Liver (tissue), 9 donors: ENCODE measurements around the gene UGT1A8. TPM values are rescaled to one million over a fixed set of nuclear protein-coding genes. Genes with fewer than 3 reads are reported as not detected.

Experiments used
- DNase-seq: peaks from one replicate; pipeline ENCODE4 v3.0.0-alpha.2; 2017; ENCODE audit warnings: low spot score
- H3K27ac ChIP-seq, 2 donors: one replicate each; pipeline ENCODE4 v1.7.0; 2013; ENCODE audit warnings: inconsistent platforms in 2 of 2, low read length in 2 of 2, control low read depth in 1 of 2, low read depth in 1 of 2, mild to moderate bottlenecking in 1 of 2
- H3K27me3 ChIP-seq, 4 donors: one replicate each; pipeline versions ENCODE4 v1.6.1 to v1.7.0; 2013; ENCODE audit warnings: low read length in 3 of 4, inconsistent platforms in 1 of 4, mild to moderate bottlenecking in 1 of 4, moderate library complexity in 1 of 4; ENCODE audit not compliant: control insufficient read depth in 4 of 4, insufficient read depth in 4 of 4
- H3K36me3 ChIP-seq, 4 donors: one replicate each; pipeline versions ENCODE4 v1.6.1 to v1.7.0; 2013; ENCODE audit warnings: low read length in 3 of 4, mild to moderate bottlenecking in 3 of 4, low read depth in 1 of 4, moderate library complexity in 1 of 4; ENCODE audit not compliant: control insufficient read depth in 4 of 4, insufficient read depth in 3 of 4
- H3K4me1 ChIP-seq, 4 donors: one replicate each; pipeline versions ENCODE4 v1.6.1 to v1.7.0; 2013; ENCODE audit warnings: low read length in 3 of 4, mild to moderate bottlenecking in 3 of 4, moderate library complexity in 1 of 4; ENCODE audit not compliant: control insufficient read depth in 4 of 4, insufficient read depth in 4 of 4
- H3K4me3 ChIP-seq, 3 donors: one replicate each; pipeline versions ENCODE4 v1.6.1 to v1.7.0; 2013; ENCODE audit warnings: low read length in 3 of 3, control low read depth in 1 of 3, low read depth in 1 of 3, mild to moderate bottlenecking in 1 of 3
- H3K9ac ChIP-seq, 2 donors: one replicate each; pipeline ENCODE4 v1.7.0; 2013; ENCODE audit warnings: low read length in 2 of 2, mild to moderate bottlenecking in 2 of 2, moderate library complexity in 2 of 2, control low read depth in 1 of 2, low read depth in 1 of 2
- H3K9me3 ChIP-seq, 4 donors: one replicate each; pipeline versions ENCODE4 v1.6.1 to v1.7.0; 2013; ENCODE audit warnings: low read length in 3 of 4; ENCODE audit not compliant: control insufficient read depth in 4 of 4
- ATF3 ChIP-seq: IDR thresholded peaks from 2 replicates; pipeline ENCODE4 v1.6.1; 2016; ENCODE audit warnings: antibody characterized with exemption
- CTCF ChIP-seq: fragments of 150-350 bp; IDR thresholded peaks from 2 replicates; pipeline ENCODE4 v1.5.1; 2017; ENCODE audit warnings: improper control_type of control experiment, low read depth, low read length; ENCODE audit not compliant: missing input control
- EGR1 ChIP-seq, 2 donors: IDR thresholded peaks; 2 replicates each; pipeline ENCODE4 v1.6.1; 2016 to 2018; ENCODE audit warnings: antibody characterized with exemption in 2 of 2, low read depth in 2 of 2
- FOXA1 ChIP-seq: IDR thresholded peaks from 2 replicates; pipeline ENCODE4 v1.6.1; 2016; ENCODE audit warnings: antibody characterized with exemption
- FOXA2 ChIP-seq: IDR thresholded peaks from 2 replicates; pipeline ENCODE4 v1.6.1; 2016; ENCODE audit warnings: antibody characterized with exemption
- GABPA ChIP-seq, 2 donors: IDR thresholded peaks in 1 of 2; conservative IDR thresholded peaks in 1 of 2; 2 replicates each; pipeline ENCODE4 v1.6.1; 2016; ENCODE audit warnings: antibody characterized with exemption in 2 of 2, mild to moderate bottlenecking in 1 of 2, moderate library complexity in 1 of 2
- HNF4A ChIP-seq, 2 donors: conservative IDR thresholded peaks; 2 replicates each; pipeline ENCODE4 v1.6.1; 2016; ENCODE audit warnings: antibody characterized with exemption in 2 of 2, mild to moderate bottlenecking in 2 of 2
- HNF4G ChIP-seq: IDR thresholded peaks from 2 replicates; pipeline ENCODE4 v1.6.1; 2016; ENCODE audit warnings: antibody characterized with exemption
- JUND ChIP-seq, 2 donors: IDR thresholded peaks; 2 replicates each; pipeline ENCODE4 v1.6.1; 2016; ENCODE audit warnings: antibody characterized with exemption in 2 of 2
- MAX ChIP-seq: IDR thresholded peaks from 2 replicates; pipeline ENCODE4 v1.6.1; 2016; ENCODE audit warnings: antibody characterized with exemption
- NR2F2 ChIP-seq: IDR thresholded peaks from 2 replicates; pipeline ENCODE4 v1.6.1; 2016; ENCODE audit warnings: antibody characterized with exemption
- RAD21 ChIP-seq, 2 donors: IDR thresholded peaks; 2 replicates each; pipeline ENCODE4 v1.6.1; 2016; ENCODE audit warnings: antibody characterized with exemption in 2 of 2, mild to moderate bottlenecking in 2 of 2
- REST ChIP-seq: IDR thresholded peaks from 2 replicates; pipeline ENCODE4 v1.6.1; 2016; ENCODE audit warnings: antibody characterized with exemption, mild to moderate bottlenecking
- RXRA ChIP-seq, 2 donors: IDR thresholded peaks; 2 replicates each; pipeline ENCODE4 v1.6.1; 2017 to 2018; ENCODE audit warnings: antibody characterized with exemption in 2 of 2, mild to moderate bottlenecking in 1 of 2
- SP1 ChIP-seq: IDR thresholded peaks from 2 replicates; pipeline ENCODE4 v1.6.1; 2018; ENCODE audit warnings: antibody characterized with exemption, mild to moderate bottlenecking
- TAF1 ChIP-seq: conservative IDR thresholded peaks from 2 replicates; pipeline ENCODE4 v1.6.1; 2016; ENCODE audit warnings: antibody characterized with exemption, mild to moderate bottlenecking
- YY1 ChIP-seq: IDR thresholded peaks from 2 replicates; pipeline ENCODE4 v1.6.1; 2016; ENCODE audit warnings: antibody characterized with exemption, mild to moderate bottlenecking
- WGBS: extraction: QIAGEN DNeasy Blood & Tissue Kit; methylation state at CpG from one replicate; pipeline ENCODE4 v1.1.7; 2013; 5-methylcytosine and 5-hydroxymethylcytosine counted together
- polyA plus RNA-seq, 2 donors: library from polyadenylated mRNA; stranded (reverse) in 1 of 2; unstranded in 1 of 2; fragments of 200-250 nt in 1 of 2; fragments of >200 nt in 1 of 2; fragmentation: Nextera tagmentation in 1 of 2; extraction: Ambion mirVana in 1 of 2; gene quantifications; one replicate each; pipeline versions ENCODE4 v1.2.1 to v1.2.3, GENCODE V29; 2013 to 2015
- total RNA-seq, 2 donors: library from RNA; depleted of rRNA; stranded (reverse); fragments of >200 nt; gene quantifications; one replicate each; pipeline ENCODE4 v1.2.3, GENCODE V29; 2014
- TF ChIP-seq, protein P1 (sequence below): IDR thresholded peaks from 2 replicates; pipeline ENCODE4 v1.6.1; 2016; ENCODE audit warnings: antibody characterized with exemption
- donor health status: healthy.
- donor health status: healthy.
- donor health status: healthy.
- donor health status: healthy.
- donor health status: healthy.

UGT1A8 gene
- total and polyA plus RNA-seq, 4 donors: 0.17 to 0.51 (median 0.48) TPM; not detected in 1

- no peaks in the 10 kb centered on the region for H3K36me3 ChIP-seq
- H3K9me3 ChIP-seq: no peaks in the 10 kb centered on the region
- no peaks in the 10 kb centered on the region for H3K27me3 ChIP-seq
- no peak for DNase-seq
- H3K9ac ChIP-seq: no peak overlapping the region
- no peak overlapping the region for H3K4me3 ChIP-seq
- H3K4me1 ChIP-seq: peaks cover 0 to 16% (median 7%) of the 10 kb centered on the region in 4 donors
- WGBS: 58% methylated on average over 1 of the region's 1 CpG
- H3K27ac ChIP-seq: no peak overlapping the region
- no peak for TF ChIP-seq SP1
- TF ChIP-seq FOXA1: no peak
Observed at GRCh38 chr2:233663911-233664310, 46.5 kb downstream of the UGT1A8 start.

DNA sequence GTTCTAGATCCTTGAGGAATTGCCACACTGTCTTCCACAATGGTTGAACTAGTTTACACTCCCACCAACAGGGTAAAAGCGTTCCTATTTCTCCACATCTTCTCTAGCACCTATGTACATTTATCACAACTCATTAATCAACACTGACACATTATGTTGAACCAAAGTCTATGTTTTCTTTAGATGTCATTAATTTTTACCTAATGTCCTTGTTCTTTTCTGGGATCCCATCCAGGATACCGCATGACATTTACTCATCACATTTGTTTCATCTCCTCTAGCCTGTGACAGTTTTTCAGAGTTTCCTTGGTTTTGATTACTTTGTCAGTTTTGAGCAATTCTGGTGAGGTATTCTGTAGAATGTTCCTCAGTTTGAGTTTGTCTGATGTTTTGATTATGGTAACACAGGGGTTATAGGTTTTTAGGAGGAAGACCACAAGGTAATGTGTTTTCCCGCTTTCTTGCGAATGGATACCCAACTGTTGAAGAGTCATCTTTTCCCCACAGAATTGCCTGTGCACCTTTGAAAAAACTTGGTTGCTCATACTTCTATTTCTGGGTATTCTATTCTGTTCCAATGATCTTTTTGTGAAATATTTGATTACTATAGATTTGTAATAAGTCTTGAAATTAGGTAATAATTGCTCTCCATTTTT, 51.3 kb downstream of the UGT1A8 start:
- H3K36me3 ChIP-seq: no peaks in the 10 kb centered on the region

More for the DNA sequence above, 51.3 kb downstream of the UGT1A8 start:
- 66% methylated on average over 4 of the region's 4 CpGs for WGBS
- DNase-seq: no peak
- H3K4me3 ChIP-seq: no peak overlapping the region
- H3K27ac ChIP-seq: peak overlapping the region; percentile 71 to 83
- peaks cover 2 to 24% (median 16%) of the 10 kb centered on the region in 4 donors for H3K4me1 ChIP-seq
- TF ChIP-seq MAX (peak; percentile 29), EGR1 (IDR thresholded peaks at IDR 0.05; ENCODE audit: low read depth in 2 of 2) (no peak), NR2F2 (no peak), CTCF (no peak), RXRA (IDR thresholded peaks at IDR 0.05) (peak; percentile 53 to 88), GABPA (IDR thresholded peaks at IDR 0.05 in 1 of 2, conservative IDR thresholded peaks at IDR 0.05 in 1 of 2) (no peak), HNF4G (peak; percentile 31), REST (no peak), FOXA2 (peak; percentile 78), ATF3 (peak; percentile 58), RAD21 (IDR thresholded peaks at IDR 0.05) (peak; percentile 48 to 53), TAF1 (no peak), JUND (IDR thresholded peaks at IDR 0.05) (peak in 1 of 2 donors; percentile 92), SP1 (peak; percentile 47), HNF4A (conservative IDR thresholded peaks at IDR 0.05) (peak; percentile 78 to 90), FOXA1 (peak; percentile 63), YY1 (peak; percentile 62)
- TF ChIP-seq, protein P1, sequence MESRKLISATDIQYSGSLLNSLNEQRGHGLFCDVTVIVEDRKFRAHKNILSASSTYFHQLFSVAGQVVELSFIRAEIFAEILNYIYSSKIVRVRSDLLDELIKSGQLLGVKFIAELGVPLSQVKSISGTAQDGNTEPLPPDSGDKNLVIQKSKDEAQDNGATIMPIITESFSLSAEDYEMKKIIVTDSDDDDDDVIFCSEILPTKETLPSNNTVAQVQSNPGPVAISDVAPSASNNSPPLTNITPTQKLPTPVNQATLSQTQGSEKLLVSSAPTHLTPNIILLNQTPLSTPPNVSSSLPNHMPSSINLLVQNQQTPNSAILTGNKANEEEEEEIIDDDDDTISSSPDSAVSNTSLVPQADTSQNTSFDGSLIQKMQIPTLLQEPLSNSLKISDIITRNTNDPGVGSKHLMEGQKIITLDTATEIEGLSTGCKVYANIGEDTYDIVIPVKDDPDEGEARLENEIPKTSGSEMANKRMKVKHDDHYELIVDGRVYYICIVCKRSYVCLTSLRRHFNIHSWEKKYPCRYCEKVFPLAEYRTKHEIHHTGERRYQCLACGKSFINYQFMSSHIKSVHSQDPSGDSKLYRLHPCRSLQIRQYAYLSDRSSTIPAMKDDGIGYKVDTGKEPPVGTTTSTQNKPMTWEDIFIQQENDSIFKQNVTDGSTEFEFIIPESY: peak; percentile 73
- H3K27me3 ChIP-seq: no peaks in the 10 kb centered on the region
- H3K9ac ChIP-seq: no peak overlapping the region
- H3K9me3 ChIP-seq: no peaks in the 10 kb centered on the region
